Epidermal melanocyte (primary cell): ENCODE data around the gene KIRREL3.
"Not testable (repeated sequence)": the region's sequence is repeated elsewhere in the genome, so short reads cannot be mapped to it uniquely, and the experiment has no call there.

ENCODE experiments used
- DNase-seq: peaks from one replicate; pipeline ENCODE4 v3.0.0; 2011; ENCODE audit warnings: low spot score; ENCODE audit not compliant: insufficient read length

The KIRREL3 gene

GRCh38 chr11:126391970-126392632 is 608.5 kb downstream of the KIRREL3 start:
- DNase-seq, result no peak

GRCh38 chr11:126391286-126391954 is 609.1 kb downstream of the KIRREL3 start:
- no peak for DNase-seq

GRCh38 chr11:126390272-126390867 is 610.2 kb downstream of the KIRREL3 start:
- no peak for DNase-seq

- DNase-seq, result no peak
Observed at GRCh38 chr11:126387857-126388256, 612.7 kb downstream of the KIRREL3 start.

- DNase-seq, result not testable (repeated sequence)
Observed at GRCh38 chr11:126386729-126387071, 613.9 kb downstream of the KIRREL3 start.

- no peak for DNase-seq
Observed at GRCh38 chr11:126385991-126386728, 614.4 kb downstream of the KIRREL3 start.

GRCh38 chr11:126384449-126385070 is 616.0 kb downstream of the KIRREL3 start:
- DNase-seq, result no peak

- no peak for DNase-seq
Observed at GRCh38 chr11:126383339-126384335, 616.9 kb downstream of the KIRREL3 start.

- not testable (repeated sequence) for DNase-seq
Observed at GRCh38 chr11:126382641-126383040, 617.9 kb downstream of the KIRREL3 start.

GRCh38 chr11:126381960-126382359 is 618.6 kb downstream of the KIRREL3 start:
- not testable (repeated sequence) for DNase-seq

- DNase-seq, result no peak
Observed at GRCh38 chr11:126380909-126381308, 619.7 kb downstream of the KIRREL3 start.

- no peak for DNase-seq
Observed at GRCh38 chr11:126378763-126379162, 621.8 kb downstream of the KIRREL3 start.

GRCh38 chr11:126375726-126376125 is 624.8 kb downstream of the KIRREL3 start:
- no peak for DNase-seq

- not testable (repeated sequence) for DNase-seq
Observed at GRCh38 chr11:126374562-126375300, 625.8 kb downstream of the KIRREL3 start.

GRCh38 chr11:126373389-126374066 is 627.0 kb downstream of the KIRREL3 start:
- DNase-seq, result not testable (repeated sequence)
